GM10266 (cell line): ENCODE results near the gene MFSD11.

ENCODE experiments used
- DNase-seq: peaks from one replicate; pipeline ENCODE4 v3.0.0; 2012; ENCODE audit errors: extremely low spot score
- TF ChIP-seq, protein P1 (sequence below): IDR thresholded peaks from 2 replicates; pipeline ENCODE4 v1.5.1; 2012; ENCODE audit warnings: mild to moderate bottlenecking, low read depth; ENCODE audit not compliant: control insufficient read depth, insufficient read depth; ENCODE audit errors: missing control alignments

The MFSD11 gene

DNA sequence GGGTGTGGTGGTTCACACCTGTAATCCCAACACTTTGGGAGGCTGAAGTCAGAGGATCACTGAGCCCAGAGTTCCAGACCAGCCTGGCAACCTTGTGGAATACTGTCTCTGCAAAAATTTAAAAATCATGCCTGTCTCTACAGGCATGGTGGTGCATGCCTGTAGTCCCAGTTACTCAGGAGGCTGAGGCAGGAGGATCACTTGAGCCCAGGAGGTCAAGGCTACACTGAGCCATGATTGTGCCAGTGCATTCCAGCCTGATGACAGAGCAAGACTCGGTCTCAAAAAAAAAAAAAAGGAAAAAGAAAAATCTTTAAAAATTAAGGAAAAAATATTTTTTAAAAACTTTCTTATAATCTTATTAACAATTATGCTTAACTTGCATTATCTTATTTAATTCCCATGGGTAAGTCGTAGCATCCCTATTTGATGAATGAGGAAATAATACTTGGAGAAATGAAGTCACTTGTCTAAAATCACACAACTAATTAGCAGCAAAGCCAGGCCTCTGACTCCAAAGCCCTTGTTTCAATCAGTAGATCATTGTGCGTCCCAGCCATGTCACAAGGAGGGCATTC lies 13.6 kb downstream of the MFSD11 start:
- TF ChIP-seq, protein P1, sequence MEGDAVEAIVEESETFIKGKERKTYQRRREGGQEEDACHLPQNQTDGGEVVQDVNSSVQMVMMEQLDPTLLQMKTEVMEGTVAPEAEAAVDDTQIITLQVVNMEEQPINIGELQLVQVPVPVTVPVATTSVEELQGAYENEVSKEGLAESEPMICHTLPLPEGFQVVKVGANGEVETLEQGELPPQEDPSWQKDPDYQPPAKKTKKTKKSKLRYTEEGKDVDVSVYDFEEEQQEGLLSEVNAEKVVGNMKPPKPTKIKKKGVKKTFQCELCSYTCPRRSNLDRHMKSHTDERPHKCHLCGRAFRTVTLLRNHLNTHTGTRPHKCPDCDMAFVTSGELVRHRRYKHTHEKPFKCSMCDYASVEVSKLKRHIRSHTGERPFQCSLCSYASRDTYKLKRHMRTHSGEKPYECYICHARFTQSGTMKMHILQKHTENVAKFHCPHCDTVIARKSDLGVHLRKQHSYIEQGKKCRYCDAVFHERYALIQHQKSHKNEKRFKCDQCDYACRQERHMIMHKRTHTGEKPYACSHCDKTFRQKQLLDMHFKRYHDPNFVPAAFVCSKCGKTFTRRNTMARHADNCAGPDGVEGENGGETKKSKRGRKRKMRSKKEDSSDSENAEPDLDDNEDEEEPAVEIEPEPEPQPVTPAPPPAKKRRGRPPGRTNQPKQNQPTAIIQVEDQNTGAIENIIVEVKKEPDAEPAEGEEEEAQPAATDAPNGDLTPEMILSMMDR: no peak

GRCh38 chr17:76752006-76752405 lies 14.1 kb downstream of the MFSD11 start:
- TF ChIP-seq, protein P1: no peak
- DNase-seq: no peak

More for the DNA sequence above, 13.6 kb downstream of the MFSD11 start:
- no peak for DNase-seq

GRCh38 chr17:76753061-76753961 lies 15.4 kb downstream of the MFSD11 start:
- TF ChIP-seq, protein P1: no peak
- DNase-seq: no peak

DNA sequence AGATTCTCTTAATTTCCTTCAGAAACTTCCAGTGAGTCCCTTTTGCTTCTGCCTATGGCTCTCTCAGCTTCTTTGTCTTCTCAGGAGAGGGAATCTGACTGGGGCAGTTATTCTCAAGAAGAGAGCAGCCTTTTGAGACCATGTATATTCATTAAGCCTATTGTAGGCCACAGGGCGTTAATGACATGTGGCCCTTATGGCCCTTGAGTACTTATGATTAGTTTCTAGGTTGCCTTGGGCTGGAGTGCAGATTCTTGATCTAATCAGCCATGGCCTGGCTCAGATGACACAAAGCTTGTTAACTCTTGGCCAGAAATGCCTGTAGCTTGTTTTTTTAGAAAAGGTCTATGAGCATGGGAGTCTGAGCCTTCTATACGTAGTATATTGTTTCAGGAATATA lies 17.4 kb downstream of the MFSD11 start:
- TF ChIP-seq, protein P1: no peak

DNA sequence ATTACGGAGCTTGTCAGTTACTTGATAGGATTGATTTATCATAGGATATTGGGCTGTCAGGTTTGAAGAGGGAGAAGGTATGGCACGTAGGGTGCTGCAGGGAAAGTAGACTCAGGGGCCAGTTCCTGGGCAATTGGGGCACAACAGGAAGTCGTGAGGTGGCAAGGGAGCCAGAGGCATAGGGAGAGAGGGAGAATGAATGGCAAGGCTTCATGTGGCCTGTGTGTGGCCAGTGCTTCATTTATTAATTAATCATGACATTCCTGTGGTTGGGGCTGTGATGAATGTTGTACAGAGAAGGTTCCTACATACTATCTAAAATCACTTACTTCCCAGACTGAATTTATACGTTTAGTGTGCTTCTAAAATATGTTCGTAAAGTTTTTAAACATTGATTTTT lies 19.3 kb downstream of the MFSD11 start:
- no peak for DNase-seq
- TF ChIP-seq, protein P1: no peak

More for the DNA sequence above, 17.4 kb downstream of the MFSD11 start:
- no peak for DNase-seq

- DNase-seq: no peak
- TF ChIP-seq, protein P1: no peak
These were observed 20.7 kb downstream of the MFSD11 start for GRCh38 chr17:76758570-76758969.
